SU-DHL-6 (cell line): ENCODE results near the gene UPK3A.

Experiments
- H2AFZ ChIP-seq: fragments of 200-600 bp; sonication (generic); 2 replicates; pipeline ENCODE4 v1.6.1; 2014; ENCODE audit warnings: low read depth, mild to moderate bottlenecking, moderate library complexity, mixed read lengths, antibody characterized with exemption, low read length; ENCODE audit not compliant: severe bottlenecking
- H3F3A ChIP-seq: fragments of 200-600 bp; shearing (Covaris generic); 2 replicates; pipeline ENCODE4 v1.6.0; 2016; ENCODE audit warnings: antibody characterized with exemption, mild to moderate bottlenecking; ENCODE audit not compliant: insufficient read depth
- H3K27ac ChIP-seq: fragments of 200-600 bp; sonication (generic); 2 replicates; pipeline ENCODE4 v1.5.1; 2016; ENCODE audit warnings: low read depth, mild to moderate bottlenecking, low read length, moderate library complexity, mixed read lengths
- H3K27me3 ChIP-seq: fragments of 200-600 bp; sonication (generic), shearing (Covaris generic); 2 replicates; pipeline ENCODE4 v1.6.0; 2014; ENCODE audit warnings: mild to moderate bottlenecking, low read length
- H3K36me3 ChIP-seq: fragments of 200-600 bp; sonication (generic); 2 replicates; pipeline ENCODE4 v1.6.1; 2014; ENCODE audit warnings: mild to moderate bottlenecking, low read length, mixed read lengths
- H3K4me2 ChIP-seq: fragments of 300-600, 200-600 bp; shearing (Covaris generic), sonication (generic); 2 replicates; pipeline ENCODE4 v1.6.0; 2014; ENCODE audit warnings: low read length, low read depth, mild to moderate bottlenecking; ENCODE audit not compliant: poor library complexity, severe bottlenecking
- H3K4me3 ChIP-seq: fragments of 200-600 bp; sonication (generic); 2 replicates; pipeline ENCODE4 v1.5.1; 2014; ENCODE audit warnings: antibody characterized with exemption, low read length, mild to moderate bottlenecking, mixed read lengths; ENCODE audit not compliant: insufficient read depth, poor library complexity, severe bottlenecking
- H3K79me2 ChIP-seq: fragments of 200-600 bp; sonication (generic); 2 replicates; pipeline ENCODE4 v1.6.1; 2014; ENCODE audit warnings: mild to moderate bottlenecking, low read length, moderate library complexity; ENCODE audit not compliant: insufficient read depth
- H3K9ac ChIP-seq: fragments of 200-600 bp; sonication (generic); 2 replicates; pipeline ENCODE4 v1.7.0; 2014; ENCODE audit warnings: mild to moderate bottlenecking, low read length
- H3K9me2 ChIP-seq: fragments of 200-600 bp; sonication (generic); replicated peaks from 2 replicates; pipeline ENCODE4 v1.6.1; 2014; ENCODE audit warnings: low read length; ENCODE audit not compliant: insufficient read depth
- H3K9me3 ChIP-seq: fragments of 200-600 bp; sonication (generic); 2 replicates; pipeline ENCODE4 v1.6.1; 2014; ENCODE audit warnings: low read length, mixed read lengths; ENCODE audit not compliant: insufficient read depth
- H4K20me1 ChIP-seq: fragments of 200-600 bp; sonication (generic); 2 replicates; pipeline ENCODE4 v1.6.1; 2014; ENCODE audit warnings: low read depth, mild to moderate bottlenecking, antibody characterized with exemption, low read length, moderate library complexity, mixed read lengths
- EZH2phosphoT487 ChIP-seq: fragments of 200-600 bp; sonication (generic), shearing (Covaris generic); conservative IDR thresholded peaks from 2 replicates; pipeline ENCODE4 v1.6.1; 2018; ENCODE audit warnings: mild to moderate bottlenecking, antibody characterized with exemption, low read length, moderate library complexity, mixed read lengths
- TF ChIP-seq, protein P1 (sequence below): fragments of 200-600 bp; sonication (generic); IDR thresholded peaks from one replicate; pipeline ENCODE4 v1.5.1; 2017; ENCODE audit warnings: antibody characterized with exemption, mild to moderate bottlenecking, low read length, moderate library complexity; ENCODE audit not compliant: insufficient read depth, poor library complexity, severe bottlenecking

UPK3A gene

DNA sequence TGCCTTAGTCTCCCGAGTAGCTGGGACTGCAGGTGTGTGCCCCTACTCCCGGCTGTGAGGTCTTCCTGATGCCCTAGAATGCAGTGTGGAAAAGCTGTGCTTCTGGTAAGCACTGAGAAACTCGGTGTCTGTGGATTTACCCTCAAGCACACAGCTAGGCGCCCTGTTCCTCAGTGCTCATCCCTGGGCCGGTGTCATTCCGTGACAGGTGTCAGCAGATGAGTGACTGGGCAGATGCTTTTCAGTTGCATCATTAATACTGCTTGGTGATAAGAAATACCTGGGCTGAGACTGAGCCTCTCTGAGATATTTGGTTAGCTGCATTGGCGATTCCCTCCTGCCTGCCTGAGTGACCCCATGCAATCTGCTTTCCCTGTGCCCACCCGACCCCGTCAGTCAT is 46.7 kb downstream of the UPK3A start:
- TF ChIP-seq EZH2phosphoT487: no peak
- TF ChIP-seq, protein P1, sequence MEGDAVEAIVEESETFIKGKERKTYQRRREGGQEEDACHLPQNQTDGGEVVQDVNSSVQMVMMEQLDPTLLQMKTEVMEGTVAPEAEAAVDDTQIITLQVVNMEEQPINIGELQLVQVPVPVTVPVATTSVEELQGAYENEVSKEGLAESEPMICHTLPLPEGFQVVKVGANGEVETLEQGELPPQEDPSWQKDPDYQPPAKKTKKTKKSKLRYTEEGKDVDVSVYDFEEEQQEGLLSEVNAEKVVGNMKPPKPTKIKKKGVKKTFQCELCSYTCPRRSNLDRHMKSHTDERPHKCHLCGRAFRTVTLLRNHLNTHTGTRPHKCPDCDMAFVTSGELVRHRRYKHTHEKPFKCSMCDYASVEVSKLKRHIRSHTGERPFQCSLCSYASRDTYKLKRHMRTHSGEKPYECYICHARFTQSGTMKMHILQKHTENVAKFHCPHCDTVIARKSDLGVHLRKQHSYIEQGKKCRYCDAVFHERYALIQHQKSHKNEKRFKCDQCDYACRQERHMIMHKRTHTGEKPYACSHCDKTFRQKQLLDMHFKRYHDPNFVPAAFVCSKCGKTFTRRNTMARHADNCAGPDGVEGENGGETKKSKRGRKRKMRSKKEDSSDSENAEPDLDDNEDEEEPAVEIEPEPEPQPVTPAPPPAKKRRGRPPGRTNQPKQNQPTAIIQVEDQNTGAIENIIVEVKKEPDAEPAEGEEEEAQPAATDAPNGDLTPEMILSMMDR: no peak
- H3F3A ChIP-seq: no peaks in the 10 kb centered on the region

DNA sequence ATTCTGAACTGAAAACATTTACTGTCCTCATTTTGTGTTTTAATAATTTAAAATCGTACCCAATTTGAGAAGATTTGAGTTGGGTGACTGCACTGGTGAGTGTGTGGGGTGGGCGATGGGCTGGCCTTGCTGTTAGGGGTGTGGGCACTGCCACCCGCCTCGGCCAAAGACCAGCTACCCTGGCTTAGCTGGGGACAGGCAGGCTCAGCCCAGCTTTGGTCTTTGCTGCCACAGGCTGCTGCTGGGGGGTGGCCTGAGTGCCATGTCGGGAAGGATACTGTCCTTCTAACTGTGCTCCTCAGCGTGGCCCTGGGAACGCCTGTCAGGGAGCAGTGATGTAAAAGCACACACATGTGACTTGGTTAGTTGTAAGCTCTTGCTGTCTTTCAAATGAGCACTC is 47.3 kb downstream of the UPK3A start:
- Histone ChIP-seq H3K4me2 (no peak overlapping the region), H3K36me3 (no peaks in the 10 kb centered on the region), H3K9ac (no peak overlapping the region), H3K9me2 (no peaks in the 10 kb centered on the region), H3K4me3 (no peak overlapping the region), H2AFZ (no peak overlapping the region), H3K9me3 (no peaks in the 10 kb centered on the region), H3K27ac (no peak overlapping the region), H3K79me2 (no peaks in the 10 kb centered on the region), H3K27me3 (no peaks in the 10 kb centered on the region), H4K20me1 (no peaks in the 10 kb centered on the region), H3F3A (no peaks in the 10 kb centered on the region)
- TF ChIP-seq, protein P1: no peak
- TF ChIP-seq EZH2phosphoT487: no peak

More for the DNA sequence above, 46.7 kb downstream of the UPK3A start:
- Histone ChIP-seq H3K27ac (no peak overlapping the region), H3K4me2 (no peak overlapping the region), H3K36me3 (no peaks in the 10 kb centered on the region), H3K9ac (no peak overlapping the region), H3K4me3 (no peak overlapping the region), H3K79me2 (no peaks in the 10 kb centered on the region), H3K27me3 (no peaks in the 10 kb centered on the region), H3K9me2 (no peaks in the 10 kb centered on the region), H3K9me3 (no peaks in the 10 kb centered on the region), H2AFZ (no peak overlapping the region), H4K20me1 (no peaks in the 10 kb centered on the region)

DNA sequence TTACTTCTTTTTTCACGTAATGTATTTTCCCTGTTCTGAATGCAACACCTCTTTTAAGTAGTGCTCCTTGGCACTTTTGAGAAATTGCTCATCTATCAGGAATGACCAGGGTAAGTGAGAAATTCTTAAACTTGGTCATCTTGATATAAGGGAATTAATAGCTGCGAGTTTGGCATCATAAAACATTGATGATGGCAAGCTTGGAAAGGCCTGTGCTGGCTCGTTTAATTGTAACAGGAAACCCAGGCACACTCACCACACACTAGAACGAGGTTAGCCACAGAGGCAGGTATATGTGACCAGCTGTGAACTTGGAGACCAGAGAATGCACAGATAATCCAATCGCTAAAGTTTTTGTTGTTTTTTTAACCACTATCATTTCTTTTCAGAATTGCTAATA is 49.3 kb downstream of the UPK3A start:
- Histone ChIP-seq H3K4me2 (no peak overlapping the region), H3K79me2 (no peaks in the 10 kb centered on the region), H3K27ac (no peak overlapping the region), H3K9ac (no peak overlapping the region), H2AFZ (no peak overlapping the region), H4K20me1 (no peaks in the 10 kb centered on the region), H3K9me3 (no peaks in the 10 kb centered on the region), H3K27me3 (no peaks in the 10 kb centered on the region), H3F3A (no peaks in the 10 kb centered on the region), H3K36me3 (no peaks in the 10 kb centered on the region), H3K9me2 (no peaks in the 10 kb centered on the region), H3K4me3 (no peak overlapping the region)
- TF ChIP-seq, protein P1: no peak
- TF ChIP-seq EZH2phosphoT487: no peak

DNA sequence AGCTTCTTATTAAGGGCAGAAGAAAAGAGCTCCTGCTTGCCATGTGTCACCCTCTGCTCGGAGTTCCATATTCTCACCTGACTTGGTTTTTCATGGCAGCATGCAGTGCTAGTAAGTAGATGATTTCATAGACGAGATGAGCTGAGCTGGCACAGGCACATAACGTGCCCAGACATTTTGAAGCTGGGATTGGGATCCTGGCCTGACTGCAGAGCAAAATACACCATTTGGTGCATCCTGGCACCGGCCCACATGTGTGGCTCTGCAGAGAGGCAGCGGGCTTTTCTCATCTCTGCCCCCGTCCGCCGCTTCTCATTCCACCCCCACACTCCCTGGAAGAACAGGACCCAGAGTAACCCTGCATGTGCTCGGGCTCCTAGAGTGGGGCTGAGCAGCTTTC is 49.8 kb downstream of the UPK3A start:
- Histone ChIP-seq H3K9ac (no peak overlapping the region), H3K36me3 (no peaks in the 10 kb centered on the region), H3K9me3 (no peaks in the 10 kb centered on the region), H3K79me2 (no peaks in the 10 kb centered on the region), H3K9me2 (no peaks in the 10 kb centered on the region), H3K27ac (no peak overlapping the region), H3K4me3 (no peak overlapping the region), H3F3A (no peaks in the 10 kb centered on the region), H3K27me3 (no peaks in the 10 kb centered on the region), H3K4me2 (no peak overlapping the region), H2AFZ (no peak overlapping the region), H4K20me1 (no peaks in the 10 kb centered on the region)
- no peak for TF ChIP-seq EZH2phosphoT487
- TF ChIP-seq, protein P1: no peak
